HUES64 (cell line): ENCODE measurements around the gene ETV1.
"Not testable (repeated sequence)": the region's sequence is repeated elsewhere in the genome, so short reads cannot be mapped to it uniquely, and the experiment has no call there.

Source experiments
- H3K27ac ChIP-seq: 2 replicates; pipeline ENCODE4 v1.7.0; 2013; ENCODE audit warnings: low read depth, low read length, inconsistent platforms
- H3K27me3 ChIP-seq: 2 replicates; pipeline ENCODE4 v1.6.1; 2013; ENCODE audit warnings: mild to moderate bottlenecking, low read length; ENCODE audit not compliant: insufficient read depth
- H3K36me3 ChIP-seq: 2 replicates; pipeline ENCODE4 v1.6.1; 2013; ENCODE audit warnings: mild to moderate bottlenecking, low read length; ENCODE audit not compliant: insufficient read depth
- H3K4me1 ChIP-seq: 2 replicates; pipeline ENCODE4 v1.6.1; 2013; ENCODE audit warnings: mild to moderate bottlenecking, low read length, moderate library complexity; ENCODE audit not compliant: insufficient read depth
- H3K4me3 ChIP-seq: 2 replicates; pipeline ENCODE4 v1.5.1; 2013; ENCODE audit warnings: mild to moderate bottlenecking, low read length, moderate library complexity
- H3K9ac ChIP-seq: 2 replicates; pipeline ENCODE4 v1.6.1; 2013; ENCODE audit warnings: mild to moderate bottlenecking, low read depth, low read length
- H3K9me3 ChIP-seq: 2 replicates; pipeline ENCODE4 v1.6.1; 2013; ENCODE audit warnings: low read depth, low read length; ENCODE audit not compliant: insufficient read depth
- WGBS: fragments of 150-250, 120-280 bp; methylation state at CpG from one replicate; pipeline ENCODE4 v1.1.7; 2013; ENCODE audit warnings: missing lambda C conversion rate; 5-methylcytosine and 5-hydroxymethylcytosine counted together

The ETV1 gene

GRCh38 chr7:13932131-13932530, 57.3 kb downstream of the ETV1 start:
- Histone ChIP-seq H3K4me1 (0 out of 2 replicates have a peak, but pooled peaks cover 4% of the 10 kb centered on the region), H3K9ac (no peak overlapping the region)
- WGBS, result 100% methylated on average over 2 of the region's 2 CpGs

GRCh38 chr7:13921062-13921461, 68.4 kb downstream of the ETV1 start:
- Histone ChIP-seq H3K36me3 (peaks cover 30% of the 10 kb centered on the region), H3K27ac (no peak overlapping the region), H3K27me3 (no peaks in the 10 kb centered on the region), H3K4me3 (no peak overlapping the region), H3K4me1 (peaks cover 13% of the 10 kb centered on the region; the same call in 1 of the 2 replicates), H3K9ac (no peak overlapping the region), H3K9me3 (no peaks in the 10 kb centered on the region)
- 88% methylated on average over 1 of the region's 1 CpG for WGBS

More at GRCh38 chr7:13932131-13932530, 57.3 kb downstream of the ETV1 start:
- peaks cover 93% of the 10 kb centered on the region for H3K36me3 ChIP-seq
- H3K4me3 ChIP-seq, result no peak overlapping the region
- no peak overlapping the region for H3K27ac ChIP-seq
- H3K27me3 ChIP-seq, result no peaks in the 10 kb centered on the region
- H3K9me3 ChIP-seq, result no peaks in the 10 kb centered on the region

- Histone ChIP-seq H3K36me3 (peaks cover 28% of the 10 kb centered on the region), H3K4me3 (no peak overlapping the region; the same call in 1 of the 2 replicates), H3K27ac (peak overlapping the region; percentile 20; the same call in 1 of the 2 replicates), H3K27me3 (no peaks in the 10 kb centered on the region), H3K9me3 (no peaks in the 10 kb centered on the region), H3K9ac (peak overlapping the region; percentile 28; the same call in 1 of the 2 replicates), H3K4me1 (peaks cover 13% of the 10 kb centered on the region; the same call in 1 of the 2 replicates)
- WGBS, result 100% methylated on average over 1 of the region's 1 CpG
These were observed 69.3 kb downstream of the ETV1 start for GRCh38 chr7:13920053-13920697.

GRCh38 chr7:13918333-13918732, 71.1 kb downstream of the ETV1 start:
- not testable (repeated sequence) for H3K9me3 ChIP-seq, H3K27me3 ChIP-seq, H3K27ac ChIP-seq, H3K4me3 ChIP-seq, H3K9ac ChIP-seq
- Histone ChIP-seq H3K36me3 (peaks cover 15% of the 10 kb centered on the region), H3K4me1 (peaks cover 24% of the 10 kb centered on the region)
- WGBS, result no CpG with 5 or more reads among the region's 3 CpGs

GRCh38 chr7:13917103-13917502, 72.4 kb downstream of the ETV1 start:
- WGBS, result 97% methylated on average over 6 of the region's 7 CpGs
- H3K9me3 ChIP-seq, result not testable (repeated sequence)
- peaks cover 24% of the 10 kb centered on the region for H3K4me1 ChIP-seq

GRCh38 chr7:13915891-13916290, 73.6 kb downstream of the ETV1 start:
- H3K4me3 ChIP-seq, result no peak overlapping the region
- H3K27ac ChIP-seq, result no peak overlapping the region
- peaks cover 24% of the 10 kb centered on the region for H3K4me1 ChIP-seq
- no peaks in the 10 kb centered on the region for H3K27me3 ChIP-seq
- H3K9ac ChIP-seq, result no peak overlapping the region
- H3K9me3 ChIP-seq, result no peaks in the 10 kb centered on the region
- 91% methylated on average over 2 of the region's 2 CpGs for WGBS
- H3K36me3 ChIP-seq, result peaks cover 5% of the 10 kb centered on the region

More at GRCh38 chr7:13917103-13917502, 72.4 kb downstream of the ETV1 start:
- H3K36me3 ChIP-seq, H3K4me3 ChIP-seq, H3K27ac ChIP-seq, H3K27me3 ChIP-seq, H3K9ac ChIP-seq: not testable (repeated sequence)

GRCh38 chr7:13912715-13913278, 76.7 kb downstream of the ETV1 start:
- Histone ChIP-seq H3K9me3 (no peaks in the 10 kb centered on the region), H3K27ac (no peak overlapping the region), H3K4me1 (peaks cover 32% of the 10 kb centered on the region), H3K36me3 (peaks cover 23% of the 10 kb centered on the region), H3K27me3 (no peaks in the 10 kb centered on the region), H3K4me3 (no peak overlapping the region), H3K9ac (no peak overlapping the region)
- WGBS, result 96% methylated on average over 4 of the region's 4 CpGs

- Histone ChIP-seq H3K9me3 (no peaks in the 10 kb centered on the region), H3K27ac (no peak overlapping the region), H3K36me3 (peaks cover 31% of the 10 kb centered on the region), H3K4me1 (peaks cover 32% of the 10 kb centered on the region), H3K9ac (no peak overlapping the region), H3K27me3 (no peaks in the 10 kb centered on the region), H3K4me3 (no peak overlapping the region)
- WGBS, result 97% methylated on average over 2 of the region's 2 CpGs
These were observed 77.6 kb downstream of the ETV1 start for GRCh38 chr7:13911909-13912308.

GRCh38 chr7:13910805-13911551, 78.5 kb downstream of the ETV1 start:
- Histone ChIP-seq H3K36me3 (peaks cover 41% of the 10 kb centered on the region), H3K4me1 (peaks cover 32% of the 10 kb centered on the region), H3K27ac (no peak overlapping the region), H3K9ac (no peak overlapping the region), H3K9me3 (no peaks in the 10 kb centered on the region), H3K4me3 (no peak overlapping the region), H3K27me3 (no peaks in the 10 kb centered on the region)
- WGBS, result 95% methylated on average over 7 of the region's 8 CpGs

GRCh38 chr7:13908667-13909397, 80.6 kb downstream of the ETV1 start:
- H3K9ac ChIP-seq, result no peak overlapping the region
- no peak overlapping the region; the same call in 1 of the 2 replicates for H3K27ac ChIP-seq
- H3K4me1 ChIP-seq, result peaks cover 21% of the 10 kb centered on the region
- no peaks in the 10 kb centered on the region for H3K9me3 ChIP-seq
- H3K36me3 ChIP-seq, result peaks cover 62% of the 10 kb centered on the region
- no peak overlapping the region for H3K4me3 ChIP-seq
- WGBS, result 80% methylated on average over 8 of the region's 8 CpGs
- no peaks in the 10 kb centered on the region for H3K27me3 ChIP-seq

- Histone ChIP-seq H3K27ac (no peak overlapping the region; the same call in 1 of the 2 replicates), H3K4me1 (peaks cover 21% of the 10 kb centered on the region), H3K27me3 (no peaks in the 10 kb centered on the region), H3K36me3 (peaks cover 69% of the 10 kb centered on the region), H3K9me3 (no peaks in the 10 kb centered on the region), H3K4me3 (no peak overlapping the region), H3K9ac (no peak overlapping the region)
- WGBS, result 100% methylated on average over 1 of the region's 1 CpG
These were observed 81.6 kb downstream of the ETV1 start for GRCh38 chr7:13907831-13908230.
